Parathyroid adenoma (tissue), 2 donors: Measurements from ENCODE around the gene FHOD3.

Experiments
- H2AFZ ChIP-seq: fragments of 300-600 bp; sonication (generic); one replicate; pipeline ENCODE4 v1.7.0; 2017; ENCODE audit warnings: antibody characterized with exemption, mild to moderate bottlenecking
- H3K27ac ChIP-seq: fragments of 300-600 bp; sonication (generic); one replicate; pipeline ENCODE4 v1.7.0; 2017
- H3K27me3 ChIP-seq: fragments of 300-600 bp; sonication (generic); one replicate; pipeline ENCODE4 v1.7.0; 2017; ENCODE audit warnings: low read length; ENCODE audit not compliant: control insufficient read depth, insufficient read depth
- H3K36me3 ChIP-seq: fragments of 300-600 bp; sonication (generic); one replicate; pipeline ENCODE4 v1.7.0; 2017; ENCODE audit warnings: low read length; ENCODE audit not compliant: control insufficient read depth, insufficient read depth
- H3K4me1 ChIP-seq: fragments of 300-600 bp; sonication (generic); one replicate; pipeline ENCODE4 v1.7.0; 2017; ENCODE audit warnings: control low read depth
- H3K4me2 ChIP-seq: fragments of 300-600 bp; sonication (generic); one replicate; pipeline ENCODE4 v1.7.0; 2017; ENCODE audit warnings: low read length
- H3K4me3 ChIP-seq: fragments of 300-600 bp; sonication (generic); one replicate; pipeline ENCODE4 v1.7.0; 2017; ENCODE audit warnings: low read depth, low read length
- H3K79me2 ChIP-seq: fragments of 300-600 bp; sonication (generic); one replicate; pipeline ENCODE4 v1.7.0; 2017; ENCODE audit warnings: control low read depth
- H3K9ac ChIP-seq: fragments of 300-600 bp; sonication (generic); one replicate; pipeline ENCODE4 v1.7.0; 2017; ENCODE audit warnings: mild to moderate bottlenecking
- H3K9me3 ChIP-seq: fragments of 300-600 bp; sonication (generic); one replicate; pipeline ENCODE4 v1.7.0; 2017; ENCODE audit warnings: low read length; ENCODE audit not compliant: control insufficient read depth
- CTCF ChIP-seq: fragments of 300-600 bp; sonication (generic); IDR thresholded peaks from one replicate; pipeline ENCODE4 v1.7.0; 2017; ENCODE audit warnings: antibody characterized with exemption, mild to moderate bottlenecking
- donor health status: primary hyperparathyroidism.

FHOD3 gene

GRCh38 chr18:36805105-36805504 lies 507.6 kb downstream of the FHOD3 start:
- H2AFZ ChIP-seq, result no peak overlapping the region
- H3K9me3 ChIP-seq, result no peaks in the 10 kb centered on the region
- no peaks in the 10 kb centered on the region for H3K4me1 ChIP-seq
- H3K9ac ChIP-seq, result no peak overlapping the region
- no peak overlapping the region for H3K27ac ChIP-seq
- H3K4me2 ChIP-seq, result no peak overlapping the region
- H3K27me3 ChIP-seq, result no peaks in the 10 kb centered on the region
- H3K79me2 ChIP-seq, result no peaks in the 10 kb centered on the region
- H3K36me3 ChIP-seq, result no peaks in the 10 kb centered on the region
- H3K4me3 ChIP-seq, result no peak overlapping the region
- TF ChIP-seq CTCF, result no peak

GRCh38 chr18:36808681-36809080 lies 511.2 kb downstream of the FHOD3 start:
- no peaks in the 10 kb centered on the region for H3K79me2 ChIP-seq
- H3K27ac ChIP-seq, result no peak overlapping the region
- no peaks in the 10 kb centered on the region for H3K36me3 ChIP-seq
- no peaks in the 10 kb centered on the region for H3K4me1 ChIP-seq
- H2AFZ ChIP-seq, result no peak overlapping the region
- H3K9me3 ChIP-seq, result no peaks in the 10 kb centered on the region
- no peak overlapping the region for H3K9ac ChIP-seq
- no peaks in the 10 kb centered on the region for H3K27me3 ChIP-seq
- no peak overlapping the region for H3K4me2 ChIP-seq
- no peak overlapping the region for H3K4me3 ChIP-seq
- no peak for TF ChIP-seq CTCF

- Histone ChIP-seq H3K4me3 (no peak overlapping the region), H3K79me2 (no peaks in the 10 kb centered on the region), H3K4me2 (no peak overlapping the region), H3K27ac (no peak overlapping the region), H2AFZ (no peak overlapping the region), H3K9me3 (no peaks in the 10 kb centered on the region), H3K9ac (no peak overlapping the region), H3K27me3 (no peaks in the 10 kb centered on the region), H3K4me1 (no peaks in the 10 kb centered on the region), H3K36me3 (no peaks in the 10 kb centered on the region)
- TF ChIP-seq CTCF, result peak; percentile 83
These were observed 512.3 kb downstream of the FHOD3 start for GRCh38 chr18:36809590-36810381.

- Histone ChIP-seq H3K4me1 (no peaks in the 10 kb centered on the region), H2AFZ (no peak overlapping the region), H3K9me3 (no peaks in the 10 kb centered on the region), H3K79me2 (no peaks in the 10 kb centered on the region), H3K4me2 (no peak overlapping the region), H3K4me3 (no peak overlapping the region), H3K36me3 (no peaks in the 10 kb centered on the region), H3K9ac (no peak overlapping the region), H3K27me3 (no peaks in the 10 kb centered on the region), H3K27ac (no peak overlapping the region)
- no peak for TF ChIP-seq CTCF
These were observed 513.9 kb downstream of the FHOD3 start for GRCh38 chr18:36811430-36811829.

GRCh38 chr18:36811955-36812354 lies 514.4 kb downstream of the FHOD3 start:
- Histone ChIP-seq H2AFZ (no peak overlapping the region), H3K4me1 (no peaks in the 10 kb centered on the region), H3K4me3 (no peak overlapping the region), H3K9me3 (no peaks in the 10 kb centered on the region), H3K9ac (no peak overlapping the region), H3K27me3 (no peaks in the 10 kb centered on the region), H3K4me2 (no peak overlapping the region), H3K36me3 (no peaks in the 10 kb centered on the region), H3K79me2 (no peaks in the 10 kb centered on the region), H3K27ac (no peak overlapping the region)
- TF ChIP-seq CTCF, result no peak
